ENCODE measurements around the gene LRRC49. TPM values are rescaled to one million over a fixed set of nuclear protein-coding genes. Genes with fewer than 3 reads are reported as not detected.

The LRRC49 gene
- total and polyA plus RNA-seq, 4 donors: 3.0 to 24.3 (median 7.4) TPM

DNA sequence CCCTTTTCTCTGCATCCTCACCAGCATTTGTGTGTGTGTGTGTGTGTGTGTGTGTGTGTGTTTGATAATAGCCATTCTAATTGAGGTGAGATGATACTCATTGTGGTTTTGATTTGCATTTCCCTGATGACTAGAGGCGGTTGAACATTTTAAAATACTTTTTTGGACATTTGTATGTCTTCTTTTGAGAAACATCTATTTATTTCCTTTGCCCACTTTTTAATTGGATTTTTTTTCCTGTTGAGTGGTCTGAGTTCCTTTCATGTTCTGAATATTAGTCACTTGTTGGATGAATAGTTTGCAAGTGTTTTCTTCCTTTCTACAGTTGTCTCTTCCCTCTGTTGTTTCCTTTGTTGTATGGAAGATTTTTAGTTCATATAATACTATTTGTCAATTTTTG lies 168.4 kb downstream of the LRRC49 start:
- Histone ChIP-seq H3K36me3 (ENCODE audit: control insufficient read depth in 4 of 4, insufficient read depth in 4 of 4, low read length in 4 of 4) (no peaks in the 10 kb centered on the region), H3K27ac (ENCODE audit: low read depth in 1 of 2, low read length in 1 of 2) (no peak overlapping the region), H3K27me3 (ENCODE audit: control insufficient read depth in 3 of 3, insufficient read depth in 3 of 3, low read length in 2 of 3) (no peaks in the 10 kb centered on the region), H3K4me3 (no peak overlapping the region), H3K4me1 (ENCODE audit: control insufficient read depth in 5 of 5, insufficient read depth in 5 of 5, low read length in 5 of 5) (peaks cover 0 to 6% (median 0%) of the 10 kb centered on the region in 5 donors), H3K9ac (ENCODE audit: insufficient read depth in 1 of 2, low read length in 2 of 2) (no peak overlapping the region), H3K9me3 (ENCODE audit: control insufficient read depth in 4 of 4, insufficient read depth in 3 of 4, low read length in 3 of 4) (no peaks in the 10 kb centered on the region)
- ATAC-seq (ENCODE audit: insufficient read depth, low FRiP score) (no peak), DNase-seq (no peak)
- TF ChIP-seq CTCF (IDR thresholded peaks at IDR 0.05; ENCODE audit: control extremely low read depth, extremely low read depth): no peak
- 85 to 96% methylated on average over 1 of the region's 1 CpG for WGBS, 2 donors

DNA sequence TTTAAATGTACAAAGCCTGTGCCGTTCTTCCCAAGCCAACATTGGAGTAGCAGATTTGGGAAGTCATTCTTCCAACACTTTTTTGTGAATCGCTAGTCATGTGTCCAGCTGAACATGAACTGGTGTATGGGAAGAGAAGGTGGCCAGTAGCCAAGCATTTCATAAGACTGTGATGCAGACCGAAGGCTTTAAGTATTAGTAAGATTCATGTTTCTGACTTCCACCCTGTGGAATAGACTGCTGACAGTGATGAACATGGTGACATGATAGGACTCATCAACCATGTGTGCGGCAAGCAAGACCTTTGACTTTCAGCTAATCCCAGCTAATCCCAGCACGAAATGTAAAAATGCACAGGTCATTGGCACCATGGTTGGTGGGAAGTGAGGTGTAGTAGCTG lies 174.4 kb downstream of the LRRC49 start:
- Histone ChIP-seq H3K9me3 (ENCODE audit: control insufficient read depth in 4 of 4, insufficient read depth in 3 of 4, low read length in 3 of 4) (no peaks in the 10 kb centered on the region), H3K27me3 (ENCODE audit: control insufficient read depth in 3 of 3, insufficient read depth in 3 of 3, low read length in 2 of 3) (no peaks in the 10 kb centered on the region), H3K4me1 (ENCODE audit: control insufficient read depth in 5 of 5, insufficient read depth in 5 of 5, low read length in 5 of 5) (peaks cover 0 to 8% (median 2%) of the 10 kb centered on the region in 5 donors), H3K4me3 (no peak overlapping the region), H3K36me3 (ENCODE audit: control insufficient read depth in 4 of 4, insufficient read depth in 4 of 4, low read length in 4 of 4) (no peaks in the 10 kb centered on the region), H3K9ac (ENCODE audit: insufficient read depth in 1 of 2, low read length in 2 of 2) (no peak overlapping the region), H3K27ac (ENCODE audit: low read depth in 1 of 2, low read length in 1 of 2) (no peak overlapping the region)
- peak in 2 of 3 donors; percentile 47 to 83 for DNase-seq
- TF ChIP-seq CTCF (IDR thresholded peaks at IDR 0.05; ENCODE audit: control extremely low read depth, extremely low read depth): no peak
- WGBS, 2 donors: 84 to 91% methylated on average over 5 of the region's 5 CpGs
- no peak for ATAC-seq (ENCODE audit: insufficient read depth, low FRiP score)

- ATAC-seq (ENCODE audit: insufficient read depth, low FRiP score) (no peak), DNase-seq (no peak)
- no peaks in the 10 kb centered on the region for H3K36me3 ChIP-seq (ENCODE audit: control insufficient read depth in 4 of 4, insufficient read depth in 4 of 4, low read length in 4 of 4)
- 73 to 82% methylated on average over 2 of the region's 2 CpGs for WGBS, 2 donors
- no peak overlapping the region for H3K4me3 ChIP-seq
- H3K27me3 ChIP-seq (ENCODE audit: control insufficient read depth in 3 of 3, insufficient read depth in 3 of 3, low read length in 2 of 3): no peaks in the 10 kb centered on the region
- no peak for TF ChIP-seq CTCF (IDR thresholded peaks at IDR 0.05; ENCODE audit: control extremely low read depth, extremely low read depth)
- no peak overlapping the region for H3K9ac ChIP-seq (ENCODE audit: insufficient read depth in 1 of 2, low read length in 2 of 2)
- no peaks in the 10 kb centered on the region for H3K9me3 ChIP-seq (ENCODE audit: control insufficient read depth in 4 of 4, insufficient read depth in 3 of 4, low read length in 3 of 4)
- peaks cover 0 to 3% (median 2%) of the 10 kb centered on the region in 5 donors for H3K4me1 ChIP-seq (ENCODE audit: control insufficient read depth in 5 of 5, insufficient read depth in 5 of 5, low read length in 5 of 5)
- no peak overlapping the region for H3K27ac ChIP-seq (ENCODE audit: low read depth in 1 of 2, low read length in 1 of 2)
Measured at GRCh38 chr15:71069693-71070092, 177.1 kb downstream of the LRRC49 start.

DNA sequence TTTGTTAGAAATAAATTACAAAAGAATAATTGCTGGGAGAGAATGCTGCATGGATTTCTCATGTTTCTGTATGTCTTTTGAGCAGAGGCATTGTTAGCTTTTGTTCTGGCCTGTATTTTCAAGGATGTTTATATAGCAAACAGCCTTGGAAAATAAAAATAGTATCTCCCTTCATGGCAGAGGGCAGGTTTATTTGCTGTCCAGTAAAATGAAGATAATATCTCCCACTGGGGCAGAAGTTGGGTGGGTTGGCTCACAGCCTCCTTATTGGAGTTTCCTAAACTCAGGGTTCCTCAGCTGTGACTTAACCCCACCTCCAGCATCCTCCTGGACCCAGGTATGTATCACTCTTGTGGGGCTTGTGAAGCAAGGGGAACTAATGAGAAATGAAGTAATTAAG lies 178.9 kb downstream of the LRRC49 start:
- DNase-seq (no peak), ATAC-seq (ENCODE audit: insufficient read depth, low FRiP score) (no peak)
- Histone ChIP-seq H3K4me1 (ENCODE audit: control insufficient read depth in 5 of 5, insufficient read depth in 5 of 5, low read length in 5 of 5) (peaks cover 0 to 3% (median 2%) of the 10 kb centered on the region in 5 donors), H3K9me3 (ENCODE audit: control insufficient read depth in 4 of 4, insufficient read depth in 3 of 4, low read length in 3 of 4) (no peaks in the 10 kb centered on the region), H3K9ac (ENCODE audit: insufficient read depth in 1 of 2, low read length in 2 of 2) (no peak overlapping the region), H3K4me3 (no peak overlapping the region), H3K27ac (ENCODE audit: low read depth in 1 of 2, low read length in 1 of 2) (no peak overlapping the region), H3K27me3 (ENCODE audit: control insufficient read depth in 3 of 3, insufficient read depth in 3 of 3, low read length in 2 of 3) (no peaks in the 10 kb centered on the region), H3K36me3 (ENCODE audit: control insufficient read depth in 4 of 4, insufficient read depth in 4 of 4, low read length in 4 of 4) (no peaks in the 10 kb centered on the region)
- TF ChIP-seq CTCF (IDR thresholded peaks at IDR 0.05; ENCODE audit: control extremely low read depth, extremely low read depth): no peak

Data from lung (tissue), 12 donors.